PC-3 (cell line): ENCODE measurements around the gene COL9A3. TPM values are rescaled to one million over a fixed set of nuclear protein-coding genes. Genes with fewer than 3 reads are reported as not detected.
"Not testable (repeated sequence)": the region's sequence is repeated elsewhere in the genome, so short reads cannot be mapped to it uniquely, and the experiment has no call there.

Experiments used
- ATAC-seq: fragments of 200-7000 bp; cut with Tn5 transposase; 2 replicates; pipeline ENCODE4 v1.9.1; 2020; ENCODE audit warnings: mild to moderate bottlenecking, moderate library complexity
- BruUV-seq: library from RNA; stranded (reverse); fragments of 400-500 nt; replicated peaks from 2 replicates; lab custom pipeline; 2021; lab: Mats Ljungman, UMichigan
- CTCF ChIA-PET: fragments of 300-600 bp; sonication (Branson Sonifier 250); formaldehyde crosslinking; loops from one replicate; lab custom pipeline; 2022; ENCODE audit warnings: antibody characterized with exemption; lab: Charles Lee
- POLR2A ChIA-PET: fragments of 300-600 bp; sonication (Branson Sonifier 250); formaldehyde crosslinking; loops from one replicate; lab custom pipeline; 2022; ENCODE audit warnings: antibody characterized with exemption; ENCODE audit not compliant: unreplicated experiment; lab: Charles Lee
- DNase-seq: peaks from one replicate; pipeline ENCODE4 v3.0.0-alpha.2; 2015
- H2AFZ ChIP-seq: fragments of 300-600 bp; sonication (generic); 2 replicates; pipeline ENCODE4 v1.6.0; 2016; ENCODE audit warnings: antibody characterized with exemption, low read length
- H3F3A ChIP-seq: fragments of 300-600 bp; sonication (generic); one replicate; pipeline ENCODE4 v1.6.0; 2017; ENCODE audit warnings: antibody characterized with exemption, low read length, control low read depth, mild to moderate bottlenecking; ENCODE audit not compliant: unreplicated experiment
- H3K27ac ChIP-seq: fragments of 300-600 bp; sonication (generic); 2 replicates; pipeline ENCODE4 v1.5.1; 2016; ENCODE audit warnings: mild to moderate bottlenecking, low read length
- H3K27me3 ChIP-seq: fragments of 300-600 bp; sonication (generic); 2 replicates; pipeline ENCODE4 v1.6.1; 2016; ENCODE audit warnings: low read length, mixed read lengths
- H3K36me3 ChIP-seq: fragments of 300-600 bp; sonication (generic); 2 replicates; pipeline ENCODE4 v1.6.1; 2016; ENCODE audit warnings: low read depth, mixed run types, low read length, mixed read lengths
- H3K4me1 ChIP-seq: fragments of 300-600 bp; sonication (generic); 2 replicates; pipeline ENCODE4 v1.5.1; 2016; ENCODE audit warnings: low read length; ENCODE audit not compliant: insufficient read depth
- H3K4me2 ChIP-seq: fragments of 300-600 bp; sonication (generic); 2 replicates; pipeline ENCODE4 v1.6.0; 2016; ENCODE audit warnings: low read length
- H3K4me3 ChIP-seq: fragments of 300-600 bp; sonication (generic); 2 replicates; pipeline ENCODE4 v1.5.1; 2016; ENCODE audit warnings: mild to moderate bottlenecking, low read length, mixed read lengths
- H3K79me2 ChIP-seq: fragments of 300-600 bp; sonication (generic); 2 replicates; pipeline ENCODE4 v1.6.1; 2017; ENCODE audit warnings: low read length, mixed read lengths
- H3K9ac ChIP-seq: fragments of 300-600 bp; sonication (generic); 2 replicates; pipeline ENCODE4 v1.6.0; 2016; ENCODE audit warnings: mild to moderate bottlenecking, low read length
- H3K9me2 ChIP-seq: fragments of 300-600 bp; sonication (generic); replicated peaks from 2 replicates; pipeline ENCODE4 v1.6.1; 2016; ENCODE audit warnings: mixed run types, low read length, mixed read lengths
- H3K9me3 ChIP-seq: fragments of 300-600 bp; sonication (generic); 2 replicates; pipeline ENCODE4 v1.6.1; 2016; ENCODE audit warnings: low read length, mixed read lengths
- H4K20me1 ChIP-seq: fragments of 300-600 bp; sonication (generic); 2 replicates; pipeline ENCODE4 v1.6.1; 2016; ENCODE audit warnings: low read length, mixed read lengths
- EZH2 ChIP-seq: fragments of 300-600 bp; sonication (generic); IDR thresholded peaks from one replicate; pipeline ENCODE4 v1.6.1; 2017; ENCODE audit warnings: antibody characterized with exemption, mild to moderate bottlenecking, low read length; ENCODE audit not compliant: unreplicated experiment
- EZH2phosphoT487 ChIP-seq: fragments of 300-600 bp; sonication (generic); IDR thresholded peaks from 2 replicates; pipeline ENCODE4 v1.6.1; 2018; ENCODE audit warnings: mild to moderate bottlenecking, antibody characterized with exemption, low read length, borderline replicate concordance
- intact Hi-C: fragments of 100-400 bp; cut with micrococcal nuclease; formaldehyde crosslinking; loops from 2 replicates; pipeline ENCODE4 v1.9.0; 2023
- total RNA-seq: library from RNA; depleted of rRNA; stranded (reverse); fragments of >200 nt; gene quantifications from 2 replicates; pipeline ENCODE4 v1.2.3, GENCODE V29; 2014
- TF ChIP-seq, protein P1 (sequence below): fragments of 300-600 bp; sonication (generic); conservative IDR thresholded peaks from 2 replicates; pipeline ENCODE4 v1.5.1; 2017; ENCODE audit warnings: antibody characterized with exemption, low read depth, mild to moderate bottlenecking, low read length

Gene COL9A3
- total RNA-seq, 1 experiment from 2014 or later = 14.3 TPM

DNA sequence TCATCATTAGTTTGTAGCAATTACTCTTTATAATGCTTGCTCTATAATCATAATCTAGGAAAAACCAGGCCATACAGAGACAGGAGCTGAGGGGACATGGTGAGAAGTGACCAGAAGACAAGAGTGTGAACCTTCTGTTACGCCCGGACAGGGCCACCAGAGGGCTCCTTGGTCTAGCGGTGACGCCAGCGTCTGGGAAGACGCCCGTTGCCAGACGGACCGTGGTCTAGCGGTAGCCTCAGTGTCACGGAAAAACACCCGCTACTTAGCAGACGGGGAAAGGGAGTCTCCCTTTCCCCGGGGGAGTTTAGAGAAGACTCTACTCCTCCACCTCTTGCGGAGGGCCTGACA, 56.8 kb downstream of the COL9A3 start:
- not testable (repeated sequence) for H3K4me3 ChIP-seq, BruUV-seq
- H3K4me2 ChIP-seq = peak overlapping the region; percentile 57; the same call in 1 of the 2 replicates

DNA sequence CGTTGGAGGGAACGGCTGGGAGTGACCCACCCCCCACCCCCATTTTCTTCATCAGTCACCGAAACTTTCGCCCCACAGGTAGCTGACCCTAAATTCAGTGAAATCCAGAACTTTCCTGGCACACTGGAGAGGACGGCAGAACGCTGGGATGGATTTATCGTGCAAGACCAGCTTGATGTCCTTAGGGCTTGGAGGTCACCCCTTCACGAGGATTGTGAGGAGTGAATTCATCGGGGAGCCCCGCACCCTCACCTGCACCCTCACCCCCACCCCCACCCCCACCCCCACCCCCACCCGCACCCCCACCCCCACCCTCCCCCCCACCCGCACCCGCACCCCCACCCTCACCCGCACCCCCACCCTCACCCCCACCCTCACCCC, 58.1 kb downstream of the COL9A3 start:
- H3K4me3 ChIP-seq = no peak overlapping the region
- POLR2A ChIA-PET = interaction anchor here (0.6 kb wide), 1 partner anchor 68 kb away, joined by 3 read pairs; no protein-coding TSS in a partner anchor

More for the DNA sequence above, 56.8 kb downstream of the COL9A3 start:
- H3F3A ChIP-seq = peaks cover 10% of the 10 kb centered on the region
- POLR2A ChIA-PET = interaction anchor here (0.6 kb wide), 1 partner anchor 79 kb away, joined by 5 read pairs; no protein-coding TSS in a partner anchor
- H3K79me2 ChIP-seq, H3K9me2 ChIP-seq, H4K20me1 ChIP-seq, ATAC-seq, H3K9me3 ChIP-seq, H3K36me3 ChIP-seq, H3K27ac ChIP-seq, H3K9ac ChIP-seq, H2AFZ ChIP-seq, H3K4me1 ChIP-seq, H3K27me3 ChIP-seq: not testable (repeated sequence)
- intact Hi-C loops = loop anchor here (2.0 kb wide), 1 partner anchor 135 kb away; no protein-coding TSS in a partner anchor
- CTCF ChIA-PET = interaction anchor here (0.8 kb wide), 1 partner anchor 14 kb away, joined by 3 read pairs; no protein-coding TSS in a partner anchor
- peak; percentile 72 for DNase-seq
- TF ChIP-seq, protein P1, sequence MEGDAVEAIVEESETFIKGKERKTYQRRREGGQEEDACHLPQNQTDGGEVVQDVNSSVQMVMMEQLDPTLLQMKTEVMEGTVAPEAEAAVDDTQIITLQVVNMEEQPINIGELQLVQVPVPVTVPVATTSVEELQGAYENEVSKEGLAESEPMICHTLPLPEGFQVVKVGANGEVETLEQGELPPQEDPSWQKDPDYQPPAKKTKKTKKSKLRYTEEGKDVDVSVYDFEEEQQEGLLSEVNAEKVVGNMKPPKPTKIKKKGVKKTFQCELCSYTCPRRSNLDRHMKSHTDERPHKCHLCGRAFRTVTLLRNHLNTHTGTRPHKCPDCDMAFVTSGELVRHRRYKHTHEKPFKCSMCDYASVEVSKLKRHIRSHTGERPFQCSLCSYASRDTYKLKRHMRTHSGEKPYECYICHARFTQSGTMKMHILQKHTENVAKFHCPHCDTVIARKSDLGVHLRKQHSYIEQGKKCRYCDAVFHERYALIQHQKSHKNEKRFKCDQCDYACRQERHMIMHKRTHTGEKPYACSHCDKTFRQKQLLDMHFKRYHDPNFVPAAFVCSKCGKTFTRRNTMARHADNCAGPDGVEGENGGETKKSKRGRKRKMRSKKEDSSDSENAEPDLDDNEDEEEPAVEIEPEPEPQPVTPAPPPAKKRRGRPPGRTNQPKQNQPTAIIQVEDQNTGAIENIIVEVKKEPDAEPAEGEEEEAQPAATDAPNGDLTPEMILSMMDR = peak; percentile 55

More for the DNA sequence above, 58.1 kb downstream of the COL9A3 start:
- TF ChIP-seq, protein P1 = no peak
- no peak for TF ChIP-seq EZH2phosphoT487
- TF ChIP-seq EZH2 = no peak
- H3K36me3 ChIP-seq = no peaks in the 10 kb centered on the region
- H2AFZ ChIP-seq = no peak overlapping the region
- DNase-seq (no peak), ATAC-seq (no peak)
- intact Hi-C loops = loop anchor here (1.0 kb wide), 1 partner anchor 12 kb away; no protein-coding TSS in a partner anchor
- H3K9me3 ChIP-seq = no peaks in the 10 kb centered on the region
- H3K4me2 ChIP-seq = no peak overlapping the region
- no peaks in the 10 kb centered on the region for H3K79me2 ChIP-seq
- no peaks in the 10 kb centered on the region for H3K9me2 ChIP-seq
- no peak overlapping the region for H3K9ac ChIP-seq
- H3K27me3 ChIP-seq = no peaks in the 10 kb centered on the region
- BruUV-seq = no TSS peak
- no peak overlapping the region for H3K27ac ChIP-seq
- no peaks in the 10 kb centered on the region for H4K20me1 ChIP-seq
- H3F3A ChIP-seq = peaks cover 10% of the 10 kb centered on the region
- peaks cover 6% of the 10 kb centered on the region; the same call in 1 of the 2 replicates for H3K4me1 ChIP-seq
- CTCF ChIA-PET = interaction anchor here (0.6 to 1.2 kb wide), 8 partner anchors 13 to 252 kb away, joined by 3 to 10 read pairs (median 4); partner anchors contain the start of gene TCFL5
